H1 (cell line): ENCODE data around the gene RPP25. TPM values are rescaled to one million over a fixed set of nuclear protein-coding genes. Genes with fewer than 3 reads are reported as not detected.

Experiments
- FOSL1 ChIP-seq: IDR thresholded peaks from 2 replicates; pipeline ENCODE4 v1.6.1; 2011; ENCODE audit warnings: mild to moderate bottlenecking, low read depth, low read length, moderate library complexity; ENCODE audit not compliant: insufficient read depth
- GTF2F1 ChIP-seq: IDR thresholded peaks from 2 replicates; pipeline ENCODE4 v1.6.1; 2012; ENCODE audit warnings: low read depth, low read length, improper control_type of control experiment, borderline replicate concordance
- HDAC2 ChIP-seq, 2 experiments: fragments of 300-600 bp in 1 of 2; sonication (generic) in 1 of 2; IDR thresholded peaks; 2 replicates each; pipeline ENCODE4 v1.6.1; 2011 to 2012; ENCODE audit warnings: low read depth in 2 of 2, low read length in 2 of 2, mild to moderate bottlenecking in 2 of 2, moderate library complexity in 2 of 2, borderline replicate concordance in 1 of 2, inconsistent platforms in 1 of 2
- JUN ChIP-seq: IDR thresholded peaks from 2 replicates; pipeline ENCODE4 v1.6.1; 2011; ENCODE audit warnings: low read depth, mild to moderate bottlenecking, improper control_type of control experiment, low read length
- SIN3A ChIP-seq, 2 experiments: IDR thresholded peaks in 1 of 2; conservative IDR thresholded peaks in 1 of 2; 2 replicates each; pipeline ENCODE4 v1.6.1; 2011 to 2012; ENCODE audit warnings: low read length in 2 of 2, improper control_type of control experiment in 1 of 2, low read depth in 1 of 2, mild to moderate bottlenecking in 1 of 2
- SP4 ChIP-seq: IDR thresholded peaks from 2 replicates; pipeline ENCODE4 v1.6.1; 2012; ENCODE audit warnings: low read length, inconsistent platforms
- USF2 ChIP-seq: IDR thresholded peaks from 2 replicates; pipeline ENCODE4 v1.6.1; 2011; ENCODE audit warnings: low read length, improper control_type of control experiment
- ZNF274 ChIP-seq: IDR thresholded peaks from 2 replicates; pipeline ENCODE4 v1.7.0; 2012; ENCODE audit warnings: low read length, borderline replicate concordance; ENCODE audit errors: extremely low read depth
- polyA plus RNA-seq, 7 experiments: library from polyadenylated mRNA; depleted of rRNA in 3 of 7; stranded (reverse) in 5 of 7; unstranded in 2 of 7; fragments of >200 nt in 5 of 7; fragments of 200-250 nt in 2 of 7; gene quantifications; 1 replicate in 5 of 7; 2 replicates in 1 of 7; 4 replicates in 1 of 7; pipeline versions ENCODE4 v1.2.1 to v1.2.3, GENCODE V29; 2011 to 2013; ENCODE audit warnings: missing spikeins in 2 of 7, mixed read lengths in 2 of 7
- total RNA-seq: library from RNA; stranded (reverse); fragmentation: NEBNext Ultra II Directional; extraction: Animal tissue kit (Norgen Biotek cat#: 25700); gene quantifications from 2 replicates; pipeline ENCODE4 v1.2.1, GENCODE V29; 2021

Gene RPP25
- total and polyA plus RNA-seq, 2 of the 8 experiments (the other 6 are each of a cell fraction or from before 2014, with no cell fraction given), result 17.4 to 19.8 TPM

- TF ChIP-seq SIN3A (conservative IDR thresholded peaks at IDR 0.05 in 1 of 2, IDR thresholded peaks at IDR 0.05 in 1 of 2; ENCODE audit: low read depth in 1 of 2, low read length in 2 of 2), result no peak
- no peak for TF ChIP-seq HDAC2 (IDR thresholded peaks at IDR 0.05; ENCODE audit: borderline replicate concordance in 1 of 2, low read depth in 2 of 2, low read length in 2 of 2)
- no peak for TF ChIP-seq GTF2F1
- TF ChIP-seq FOSL1, result no peak
- TF ChIP-seq SP4, result no peak
- no peak for TF ChIP-seq JUN
- TF ChIP-seq USF2, result no peak
- no peak for TF ChIP-seq ZNF274
These were observed 5.6 kb downstream of the RPP25 start (continued) for GRCh38 chr15:74951006-74951405.
